ENCODE data around the gene SLC6A13.
"Not testable (repeated sequence)": the region's sequence is repeated elsewhere in the genome, so short reads cannot be mapped to it uniquely, and the experiment has no call there.

Gene SLC6A13

DNA sequence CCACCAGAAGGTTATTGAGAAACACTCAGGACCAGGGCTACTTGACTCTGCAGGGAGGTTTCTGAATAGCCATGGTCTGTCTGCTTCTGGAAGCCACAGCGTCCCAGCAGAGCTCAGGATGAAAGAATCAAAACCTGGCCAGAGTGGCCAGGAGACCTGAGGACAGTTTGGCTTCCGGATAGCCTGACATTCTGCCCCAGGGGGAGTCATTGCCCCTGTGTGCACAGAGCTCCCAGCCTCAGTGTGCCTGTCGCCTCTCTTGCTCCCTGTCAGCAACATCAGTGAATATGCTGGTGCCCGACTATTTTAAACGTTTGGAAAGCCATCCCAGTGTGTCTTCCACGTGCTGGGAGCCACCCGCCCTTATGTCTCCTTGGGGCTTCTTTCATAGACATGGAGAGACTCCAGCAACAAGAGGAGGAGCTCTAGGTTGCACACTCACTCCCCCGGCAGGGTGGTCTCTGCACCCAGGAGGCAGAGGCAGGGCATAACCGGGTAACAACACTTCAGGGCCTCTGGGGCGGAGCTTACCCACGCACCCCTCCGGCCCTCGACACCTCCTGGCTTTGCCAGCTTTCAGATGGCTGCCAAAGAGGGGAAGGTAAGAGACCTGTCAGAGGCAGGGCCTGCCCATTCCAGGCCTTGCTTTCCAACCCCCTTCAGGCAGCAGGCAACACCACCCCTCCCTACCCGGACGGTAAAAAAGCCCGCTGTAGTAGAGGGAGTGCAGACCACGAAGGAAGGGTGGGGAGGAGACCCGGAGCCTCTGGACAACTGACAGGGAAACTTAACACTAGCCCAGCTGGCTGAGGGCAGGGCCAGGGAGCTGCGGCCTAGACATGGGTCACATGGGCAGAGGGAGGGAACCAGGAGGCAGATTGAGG, 29.7 kb downstream of the SLC6A13 start:
- DNase-seq = no peak

DNA sequence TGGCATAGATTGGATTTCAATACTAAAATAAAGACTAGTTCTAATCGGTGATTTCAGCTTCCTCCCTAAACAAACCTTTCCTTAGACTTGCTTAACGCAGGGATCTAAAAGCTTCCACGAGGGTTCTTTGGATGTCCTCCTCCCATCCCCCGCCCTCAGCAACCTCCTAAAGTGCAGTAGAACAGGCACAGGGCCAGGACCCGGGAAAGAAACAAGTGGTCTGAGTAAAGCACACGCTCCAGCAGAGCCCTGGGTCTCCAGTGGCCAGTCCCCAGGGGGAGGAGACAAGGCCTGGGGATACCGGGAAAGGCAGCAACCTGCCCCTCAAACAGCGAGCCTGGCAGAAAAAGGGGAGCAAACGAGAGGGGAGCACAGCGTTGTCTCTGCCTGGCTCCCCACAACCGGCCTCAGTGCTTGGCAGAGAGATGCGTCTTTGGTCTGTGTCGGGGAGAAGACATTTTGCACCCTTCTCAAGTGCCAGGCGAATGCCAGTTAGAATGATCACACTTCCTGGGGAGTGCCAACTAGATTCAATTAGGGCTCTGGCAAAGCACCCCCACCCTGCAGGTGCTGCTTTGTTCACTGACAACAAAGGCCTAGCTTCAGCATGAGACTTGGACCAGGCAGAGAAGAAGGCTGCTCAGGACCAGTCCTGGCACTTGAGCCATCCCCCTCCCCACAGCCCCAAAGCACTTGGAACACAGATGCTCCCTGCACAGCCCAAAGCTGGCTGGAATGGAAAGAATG, 31.5 kb downstream of the SLC6A13 start:
- no peak for DNase-seq

DNA sequence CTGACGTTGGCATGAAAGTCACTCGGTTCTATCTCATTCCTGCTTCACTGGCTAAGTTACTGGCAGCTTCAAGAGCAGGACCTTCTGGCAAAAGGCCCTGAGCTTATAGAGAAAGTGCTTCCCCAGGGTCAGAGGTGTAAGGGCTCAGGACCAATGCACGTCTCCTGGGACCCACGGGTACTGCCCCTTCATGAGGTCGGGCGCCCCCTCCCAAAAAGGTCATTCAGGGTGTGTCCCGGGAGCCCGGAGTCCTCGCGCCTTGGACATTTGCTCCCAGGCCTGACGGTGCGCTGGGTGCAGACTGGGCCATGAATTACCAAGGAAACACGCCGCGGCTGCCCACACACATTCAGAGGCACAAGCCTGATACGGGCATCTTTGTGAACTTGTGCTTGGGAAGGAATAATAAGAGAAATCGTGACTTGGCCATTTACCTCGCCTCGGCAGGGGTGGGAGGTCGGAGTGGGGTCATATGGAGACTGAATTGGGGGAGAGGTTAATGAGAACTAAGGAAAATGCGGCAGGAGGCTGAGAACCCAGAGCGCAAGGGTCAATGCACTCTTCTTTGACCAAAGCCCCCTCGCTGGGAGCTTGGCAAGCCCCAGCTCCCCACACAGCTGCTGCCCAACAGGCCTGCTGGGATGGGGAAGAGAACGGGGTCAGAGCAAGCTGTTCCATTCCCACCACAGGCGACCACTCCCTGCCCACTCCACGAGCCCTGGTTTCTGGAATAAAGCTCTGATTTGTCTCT, 33.0 kb downstream of the SLC6A13 start:
- no peak for DNase-seq

DNA sequence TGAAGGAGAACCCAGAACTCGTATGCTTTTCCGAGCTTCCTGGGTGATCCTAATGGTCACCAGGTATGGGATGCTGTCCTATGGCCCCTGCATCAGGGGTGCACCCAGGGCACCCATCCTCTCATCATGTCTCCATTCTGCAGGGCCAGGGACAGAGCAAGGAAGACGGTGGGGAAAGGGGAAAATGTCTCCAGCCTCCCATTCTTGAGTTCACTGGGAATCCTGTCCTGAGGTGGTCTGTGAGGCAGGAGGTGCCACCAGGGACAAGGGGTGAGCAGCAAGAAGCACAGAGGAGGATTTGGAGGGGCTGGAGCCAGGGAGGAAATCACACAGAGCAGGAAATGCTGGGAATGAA, 33.8 kb downstream of the SLC6A13 start:
- DNase-seq = no peak

DNA sequence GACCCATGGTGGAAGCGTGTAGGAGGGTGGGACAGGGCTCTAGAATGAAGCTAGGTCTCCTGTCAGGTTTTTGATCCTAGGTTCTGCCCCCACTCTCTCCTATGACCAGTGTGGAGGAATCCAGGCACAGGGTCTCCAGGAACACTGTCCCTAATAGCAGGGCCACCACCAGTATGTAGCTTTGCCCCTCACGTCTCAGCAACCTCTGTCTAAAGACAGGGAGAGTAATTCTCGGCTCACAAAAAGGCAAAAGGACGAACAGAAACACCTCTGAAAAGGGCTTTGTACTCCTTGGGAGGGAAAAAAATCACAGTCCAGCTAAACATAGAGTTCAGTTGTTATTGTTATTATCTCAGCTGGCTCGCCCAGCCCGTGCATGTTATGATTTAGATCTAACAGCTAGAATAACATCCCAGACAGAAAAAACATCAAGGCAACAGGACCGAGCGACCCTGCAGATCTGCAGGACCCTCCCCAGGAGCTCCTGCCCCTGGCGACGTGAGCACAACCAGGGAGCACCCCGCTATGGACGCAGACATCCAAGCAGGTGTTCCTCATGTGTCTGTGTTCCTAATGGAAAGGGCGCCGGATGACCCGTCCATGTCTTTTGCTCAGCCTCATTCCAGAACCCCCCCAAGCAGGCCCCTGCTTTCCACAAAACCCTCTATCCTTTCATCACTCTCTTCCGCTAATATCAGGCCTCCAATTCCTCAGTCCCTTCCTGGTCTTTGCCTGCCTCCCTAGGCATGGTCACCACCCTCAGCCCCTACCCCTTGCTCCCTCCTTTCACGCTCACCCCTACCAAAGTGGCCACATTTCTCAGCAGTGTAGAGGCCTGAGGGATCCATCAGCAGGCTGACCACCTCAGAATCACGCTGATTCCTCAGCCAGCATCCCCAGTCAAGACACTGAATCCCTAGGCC, 34.5 kb downstream of the SLC6A13 start:
- no peak for DNase-seq

DNA sequence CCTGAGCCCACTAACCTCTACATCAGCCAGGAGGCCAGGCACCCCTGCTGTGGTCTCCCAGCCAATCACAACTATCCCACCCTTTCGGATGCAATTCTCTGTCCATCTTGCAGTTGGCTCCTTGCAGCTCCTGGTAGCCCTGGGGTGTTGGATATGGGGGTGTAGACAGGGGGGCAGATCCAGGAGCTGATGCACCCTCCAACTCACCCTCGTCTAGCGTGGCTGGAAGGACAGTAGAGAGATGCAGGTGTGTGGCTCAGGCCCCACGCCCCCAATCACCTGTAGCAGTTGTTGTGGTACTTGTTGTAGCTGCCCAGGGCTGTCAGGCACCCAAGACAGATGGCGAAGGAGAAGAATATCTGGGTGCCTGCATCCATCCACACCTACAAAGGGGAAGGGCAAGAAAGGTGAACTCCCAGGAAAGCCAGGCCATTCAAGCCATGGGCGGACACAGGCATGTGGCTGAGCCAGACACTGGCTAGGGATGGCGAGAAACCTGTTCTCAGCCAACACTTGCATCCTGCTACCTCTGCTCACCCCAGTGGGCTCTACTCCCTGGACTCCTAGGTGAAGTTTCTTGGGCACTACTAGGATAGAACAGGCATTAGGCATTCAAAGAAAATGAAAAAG, 35.2 kb downstream of the SLC6A13 start:
- no peak for DNase-seq

DNA sequence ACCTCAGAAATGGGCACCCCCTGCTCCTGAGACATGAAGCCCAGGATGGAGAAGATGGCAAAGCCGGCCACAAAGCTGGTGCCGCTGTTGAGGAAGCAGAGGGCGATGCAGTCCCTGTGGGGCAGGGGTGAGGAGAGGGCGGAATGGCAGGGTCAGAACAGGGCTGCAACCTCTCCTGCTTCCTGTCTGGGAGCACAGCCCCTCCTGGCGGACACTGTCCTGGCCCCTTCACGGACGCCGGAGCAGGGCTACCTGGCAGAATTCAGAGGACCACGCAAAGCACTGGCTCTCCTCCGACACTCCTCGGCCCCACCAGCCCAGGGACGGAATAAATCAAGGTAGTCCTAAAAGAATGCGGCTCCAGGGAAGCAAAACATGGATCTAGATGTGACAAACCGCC, 36.2 kb downstream of the SLC6A13 start:
- no peak for DNase-seq

DNA sequence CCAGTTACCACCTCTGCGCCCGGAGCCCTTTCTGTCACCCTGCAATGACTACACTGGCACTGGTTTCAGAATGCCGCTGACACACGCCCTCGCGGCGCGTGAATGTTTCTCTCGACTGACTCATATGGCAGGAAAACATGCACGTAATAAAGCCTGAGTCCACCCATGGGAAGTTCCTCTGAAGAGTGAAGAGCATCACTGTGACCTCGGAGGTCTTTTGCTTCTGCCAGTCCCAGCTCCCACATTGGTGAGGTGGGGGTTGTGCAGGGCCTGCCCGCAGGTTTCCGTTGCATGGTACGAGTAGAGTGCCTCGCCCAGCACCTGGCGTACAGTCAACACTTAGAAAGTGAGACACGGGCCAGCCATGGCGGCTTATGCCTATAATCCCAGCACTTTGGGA, 37.6 kb downstream of the SLC6A13 start:
- no peak for DNase-seq

DNA sequence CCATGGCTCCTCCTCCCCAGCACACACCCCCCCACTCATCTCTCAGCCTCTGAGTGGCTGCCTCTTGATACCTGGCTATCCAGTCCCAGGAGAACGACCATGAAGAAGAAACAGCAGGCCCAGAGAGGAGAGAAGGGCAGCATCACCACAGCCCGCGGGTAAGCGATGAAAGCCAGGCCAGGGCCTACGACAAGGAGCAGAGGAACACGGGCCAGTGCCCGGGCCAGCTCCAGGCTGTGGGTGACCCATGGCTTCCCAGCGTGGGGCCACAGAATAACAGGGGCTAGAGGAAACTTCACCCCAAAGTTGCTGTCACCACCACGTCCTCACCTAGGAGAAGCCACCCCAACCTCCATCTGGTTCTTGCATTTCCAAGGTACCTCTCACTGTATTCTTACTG, 38.3 kb downstream of the SLC6A13 start:
- DNase-seq = no peak

DNA sequence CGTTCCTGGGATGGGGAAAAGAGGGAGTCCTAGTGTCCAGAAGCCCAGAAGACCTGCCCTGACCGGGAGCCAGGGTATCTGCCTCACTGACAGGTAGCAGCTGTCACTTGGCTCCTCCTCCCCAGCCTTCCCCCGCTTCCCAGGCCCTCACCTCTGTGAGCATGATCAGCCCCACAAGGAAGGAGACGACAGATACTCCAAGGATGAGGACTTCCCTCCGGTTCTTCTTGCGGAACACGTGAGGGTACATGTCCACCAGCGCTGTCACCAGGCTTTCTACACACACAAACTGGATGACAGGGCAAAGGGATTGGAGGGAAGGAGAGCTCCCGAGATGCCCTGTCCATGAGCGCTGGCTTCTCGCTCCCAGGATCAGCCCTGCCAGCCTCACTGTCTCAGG, 38.8 kb downstream of the SLC6A13 start:
- DNase-seq = no peak

DNA sequence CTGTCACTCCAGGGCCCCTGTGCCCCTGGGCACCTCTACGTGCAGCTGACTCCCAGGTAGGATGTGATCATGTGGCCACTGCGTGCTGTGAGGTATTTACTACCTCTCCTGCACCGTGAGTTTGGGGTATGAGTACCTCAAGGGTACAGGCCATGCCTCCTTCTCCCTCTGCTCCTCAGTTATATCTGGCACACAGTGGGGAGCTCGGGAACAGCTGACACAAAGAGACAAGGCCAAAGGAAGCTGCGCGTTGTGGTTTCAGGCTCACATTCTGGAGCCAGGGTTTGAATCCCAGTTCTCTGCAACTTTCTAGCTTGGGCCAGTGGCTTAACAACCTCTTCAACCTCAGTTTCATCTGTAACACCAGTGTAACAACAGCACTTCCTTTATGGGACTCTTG, 40.9 kb downstream of the SLC6A13 start:
- DNase-seq = no peak

DNA sequence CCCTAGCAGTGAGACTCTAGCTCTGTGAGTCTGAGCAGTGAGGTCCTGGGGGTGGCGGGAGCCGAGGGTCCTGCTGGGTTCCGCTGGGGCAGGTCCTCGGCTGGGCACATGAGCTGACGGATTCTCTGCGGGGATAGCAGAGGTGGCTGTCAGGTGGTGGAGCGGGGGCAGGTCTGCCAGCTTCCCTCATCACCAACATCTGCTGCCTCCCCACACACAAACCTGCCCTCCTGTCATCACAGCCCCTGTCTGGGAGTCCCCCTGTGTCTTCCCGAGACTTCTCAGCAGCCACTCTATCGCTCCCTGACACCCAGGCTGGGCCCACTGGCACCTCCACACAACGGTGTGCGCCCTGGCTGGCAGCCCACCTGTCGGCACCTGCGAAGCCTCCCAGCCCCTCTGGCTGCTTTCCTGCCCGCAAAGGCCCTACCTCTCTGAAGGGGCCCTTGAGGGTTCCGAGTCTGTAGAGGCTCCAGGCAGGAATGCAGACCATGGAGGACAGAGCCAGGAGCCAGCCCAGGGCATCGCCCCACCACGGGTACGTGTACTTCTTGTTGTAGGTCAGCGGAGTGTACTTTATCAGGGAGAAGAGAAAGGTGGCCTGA, 41.6 kb downstream of the SLC6A13 start:
- no peak for DNase-seq

DNA sequence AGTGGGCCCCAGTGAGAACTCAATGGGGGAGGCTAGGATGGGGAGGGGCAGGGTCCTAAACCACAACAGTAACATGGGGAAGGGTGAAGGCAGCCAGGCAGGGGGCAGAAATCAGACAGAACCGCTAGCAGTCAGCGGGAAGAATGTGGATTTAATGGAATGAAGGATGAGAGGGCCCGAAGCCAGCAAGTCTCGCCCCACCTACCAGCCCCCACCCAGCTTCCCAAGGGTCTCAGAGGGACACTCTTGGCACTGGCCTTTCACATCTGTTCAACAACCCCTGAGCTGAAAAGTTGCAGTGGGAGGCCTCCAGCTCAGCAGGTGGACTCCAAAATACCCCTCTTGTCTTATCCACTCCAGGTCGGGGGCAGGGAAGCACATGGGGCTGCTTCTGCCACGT, 42.1 kb downstream of the SLC6A13 start:
- DNase-seq = no peak

DNA sequence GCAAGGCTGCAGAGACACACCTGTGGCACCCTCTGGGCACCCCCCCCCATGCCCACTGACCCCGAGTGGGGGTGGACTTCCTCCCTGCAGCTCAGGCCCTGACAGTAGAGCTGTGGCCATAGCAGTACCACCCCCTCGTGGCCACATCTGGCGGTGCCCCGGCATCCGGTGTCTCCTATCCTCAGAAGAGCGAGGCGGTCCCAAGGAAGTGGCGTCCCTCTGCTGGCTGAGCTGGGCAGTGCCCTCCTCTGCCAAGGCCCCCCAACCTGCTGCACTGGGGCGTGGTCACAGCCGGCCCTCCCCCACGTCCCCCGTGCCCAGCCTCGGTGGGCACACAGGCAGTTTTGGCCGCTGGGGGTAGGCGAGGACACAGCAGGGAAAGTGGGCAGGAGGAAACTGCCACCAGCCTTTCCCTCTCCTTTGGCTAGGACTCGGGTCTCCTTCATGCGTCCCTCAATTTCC, 42.7 kb downstream of the SLC6A13 start:
- no peak for DNase-seq

DNA sequence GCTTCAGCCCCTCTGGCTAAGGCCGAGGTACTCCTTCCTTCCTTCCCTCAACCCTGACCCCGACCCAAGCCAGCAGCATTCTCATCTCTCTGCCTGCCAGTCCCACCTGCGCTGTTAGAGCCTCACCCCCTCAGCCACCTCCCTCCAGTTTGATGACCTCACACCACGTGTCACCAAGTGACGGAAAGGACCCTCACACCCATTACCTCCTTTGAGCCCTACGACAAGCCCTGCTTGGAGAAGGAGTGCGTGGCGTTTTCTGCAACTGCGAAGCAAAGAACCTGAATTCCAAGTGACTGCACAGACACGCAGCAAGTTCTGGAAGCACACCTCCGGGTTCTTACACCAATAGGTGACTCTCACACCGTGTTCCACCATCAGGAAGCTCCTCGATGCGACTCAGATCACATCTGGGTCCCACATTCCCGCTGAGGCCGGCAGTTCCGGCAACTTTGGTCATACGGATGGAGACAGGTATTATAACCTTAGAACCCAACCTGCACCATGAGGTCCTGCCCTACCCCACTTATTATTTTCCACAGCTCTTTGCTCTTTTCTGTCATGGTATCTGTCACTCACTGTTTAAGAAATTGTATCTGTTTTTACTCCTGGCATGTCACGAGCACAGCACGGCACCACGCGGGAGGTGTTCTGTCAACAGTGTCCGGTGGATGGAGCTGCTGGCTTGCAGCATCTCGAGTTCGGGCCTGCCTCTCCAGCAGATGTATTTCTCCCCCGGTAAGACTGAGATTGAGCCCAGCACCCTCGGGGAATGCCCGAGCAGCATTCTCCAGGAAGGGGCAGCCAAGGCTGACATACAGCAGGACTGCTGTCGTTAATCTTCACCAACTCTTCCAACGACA, 43.7 kb downstream of the SLC6A13 start:
- DNase-seq = no peak

DNA sequence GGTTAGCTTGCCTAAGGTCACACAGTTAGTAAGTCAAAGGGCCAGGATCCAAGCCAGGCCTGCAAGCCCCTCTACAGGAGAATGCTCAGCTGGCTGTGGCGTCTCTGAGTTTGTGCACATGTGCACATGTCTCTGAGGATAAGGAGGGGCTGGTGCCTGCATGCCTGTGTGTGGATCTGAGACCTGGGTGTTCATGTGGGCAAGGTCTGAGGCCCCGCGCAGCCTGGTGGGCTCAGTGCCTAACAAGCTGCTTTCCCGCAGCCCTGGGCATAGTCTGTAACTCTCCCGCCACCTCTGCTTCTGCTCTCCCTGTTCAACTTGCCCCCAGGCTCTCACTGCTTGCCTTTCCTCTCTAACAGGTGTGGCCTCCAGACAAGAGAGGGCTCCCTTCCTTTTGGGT, 44.4 kb downstream of the SLC6A13 start:
- DNase-seq = no peak

DNA sequence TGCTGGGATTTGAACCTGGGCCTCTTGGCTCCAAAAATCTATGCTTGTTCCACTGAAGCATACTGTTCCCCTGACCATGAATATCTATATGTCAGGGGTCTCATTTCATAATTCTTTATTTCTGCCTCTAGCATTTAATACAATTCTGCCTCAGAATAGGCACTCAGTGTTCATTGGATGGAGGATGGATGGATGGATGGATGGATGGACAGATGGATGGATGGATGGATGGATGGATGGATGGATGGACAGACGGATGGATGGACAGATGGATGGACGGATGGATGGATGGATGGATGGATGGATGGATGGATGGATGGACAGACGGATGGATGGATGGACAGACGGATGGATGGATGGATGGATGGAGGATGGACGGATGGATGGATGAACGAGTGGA, 45.6 kb downstream of the SLC6A13 start:
- DNase-seq = not testable (repeated sequence)

DNA sequence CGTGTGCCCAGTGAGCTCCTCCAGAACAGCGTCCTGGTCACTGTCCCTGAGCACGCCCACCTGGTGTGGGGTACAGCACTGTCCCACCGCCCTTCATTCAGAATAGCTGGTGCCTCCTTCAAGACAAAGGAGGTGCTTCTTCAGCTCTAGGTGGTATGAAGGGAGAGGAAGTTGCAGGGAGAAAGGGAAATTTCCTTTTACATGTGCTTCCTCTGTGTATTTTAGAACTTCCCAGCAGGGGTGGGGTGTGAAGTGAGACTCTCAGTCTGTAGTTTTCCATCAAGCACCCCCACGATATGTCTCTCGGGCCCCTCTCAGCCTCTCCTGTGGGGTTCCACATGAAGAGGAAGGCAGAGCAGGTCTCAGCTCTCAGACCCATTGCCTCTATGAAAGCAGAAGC, 47.5 kb downstream of the SLC6A13 start:
- DNase-seq = no peak

DNA sequence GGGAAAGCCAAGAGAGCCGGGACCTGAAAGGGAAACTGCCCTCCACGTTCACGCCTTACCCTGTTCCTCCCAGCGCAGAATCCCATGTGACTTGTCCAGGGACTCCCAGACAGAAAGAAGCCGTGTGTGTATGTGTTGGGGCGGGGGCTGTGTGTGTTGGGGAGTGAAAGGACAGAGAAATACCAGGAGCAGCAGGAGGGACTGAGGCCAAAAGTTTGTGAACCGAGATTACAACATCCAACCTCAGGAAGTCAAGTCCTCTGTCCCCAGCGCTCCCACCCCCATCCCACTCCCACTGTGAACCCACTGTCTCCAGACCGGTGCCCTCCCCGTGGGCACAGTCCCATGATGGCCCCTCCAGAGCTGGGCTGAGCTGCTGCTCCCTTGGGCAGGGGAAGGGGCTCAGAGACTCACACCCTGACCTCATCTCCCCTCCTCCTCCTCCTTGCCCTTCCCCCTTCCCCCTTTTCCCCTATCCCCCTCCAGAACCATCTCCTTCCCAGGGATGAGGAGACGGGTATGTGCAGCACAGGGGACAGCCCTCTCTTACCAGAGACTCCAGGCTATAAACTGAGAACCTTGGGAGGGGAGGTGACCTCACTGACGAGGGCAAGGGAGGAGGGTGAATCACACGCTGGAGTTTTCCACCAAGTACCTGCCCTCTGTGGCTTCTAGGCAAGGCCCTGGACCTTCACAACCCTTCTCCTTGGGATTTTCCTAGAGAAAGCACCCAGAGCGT, 48.5 kb downstream of the SLC6A13 start, which contains the start of gene SLC6A12:
Gene SLC6A12 (minus strand): TSS at position 155 of the 739 bp plus-strand sequence. CDS start 4,171 bp downstream, outside the sequence.
- no peak for DNase-seq

DNA sequence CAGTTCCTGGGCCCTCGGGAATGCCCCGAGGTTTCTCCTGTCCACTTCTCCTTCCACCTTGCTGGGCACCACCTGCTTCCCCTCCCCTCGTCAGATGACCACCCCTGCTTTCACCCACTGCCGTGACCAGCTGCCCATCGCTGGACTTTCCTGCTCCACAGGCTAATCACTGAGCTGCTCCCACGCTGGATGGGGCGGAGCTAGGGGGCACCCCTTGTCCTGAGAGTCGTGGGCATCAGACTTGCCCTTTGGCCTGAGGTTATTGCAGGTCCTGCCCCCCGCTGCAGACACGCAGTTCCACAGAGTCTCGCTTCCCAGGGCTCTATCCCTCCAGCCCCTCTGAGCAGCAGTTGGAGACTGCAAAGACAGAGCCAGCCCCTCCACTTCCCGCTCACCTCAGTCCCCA, 49.1 kb downstream of the SLC6A13 start:
- DNase-seq = no peak
